Stimulated activated naive CD4-positive, alpha-beta T cell (primary cell): ENCODE measurements around the gene ACKR2.

ENCODE experiments used
- DNase-seq, 6 experiments: peaks; one replicate each; lab custom pipeline; 2025; lab: John Stamatoyannopoulos, UW

Gene ACKR2

GRCh38 chr3:42887084-42887483, 77.8 kb downstream of the ACKR2 start:
- DNase-seq: no peak

- no peak for DNase-seq
Measured at GRCh38 chr3:42891042-42891441, 81.8 kb downstream of the ACKR2 start.

- DNase-seq: no peak
Measured at GRCh38 chr3:42892169-42892568, 82.9 kb downstream of the ACKR2 start.

- no peak for DNase-seq
Measured at GRCh38 chr3:42892807-42893206, 83.6 kb downstream of the ACKR2 start.

- no peak for DNase-seq
Measured at GRCh38 chr3:42894698-42895579, 85.7 kb downstream of the ACKR2 start.

GRCh38 chr3:42895580-42895868, 86.3 kb downstream of the ACKR2 start:
- DNase-seq: no peak

GRCh38 chr3:42898896-42899675, 89.8 kb downstream of the ACKR2 start:
- no peak for DNase-seq

- DNase-seq: no peak
Measured at GRCh38 chr3:42900226-42901072, 91.2 kb downstream of the ACKR2 start.

GRCh38 chr3:42901073-42901415, 91.8 kb downstream of the ACKR2 start:
- no peak for DNase-seq

GRCh38 chr3:42902257-42902656, 93.0 kb downstream of the ACKR2 start:
- DNase-seq: no peak

GRCh38 chr3:42904076-42904475, 94.8 kb downstream of the ACKR2 start:
- DNase-seq: no peak

GRCh38 chr3:42905740-42906069, 96.5 kb downstream of the ACKR2 start:
- no peak for DNase-seq

- peak in 3 of 6 experiments; percentile 7 to 44 (median 17) for DNase-seq
Measured at GRCh38 chr3:42906070-42906847, 97.0 kb downstream of the ACKR2 start, which contains the start of gene ZNF662. Gene ZNF662 (plus strand): TSS chr3:42906142. CDS start chr3:42908115, 1,973 bp downstream.

- no peak for DNase-seq
Measured at GRCh38 chr3:42906848-42907183, 97.6 kb downstream of the ACKR2 start.

GRCh38 chr3:42908675-42909074, 99.4 kb downstream of the ACKR2 start:
- DNase-seq: no peak

- DNase-seq: no peak
Measured at GRCh38 chr3:42911551-42911950, 102.3 kb downstream of the ACKR2 start.

GRCh38 chr3:42914771-42915515, 105.7 kb downstream of the ACKR2 start:
- no peak for DNase-seq
